ENCODE data around the gene TLCD2. TPM values are rescaled to one million over a fixed set of nuclear protein-coding genes. Genes with fewer than 3 reads are reported as not detected.

Gene TLCD2
- total and polyA plus RNA-seq, 4 donors = 2.7 to 10.0 (median 6.5) TPM

DNA sequence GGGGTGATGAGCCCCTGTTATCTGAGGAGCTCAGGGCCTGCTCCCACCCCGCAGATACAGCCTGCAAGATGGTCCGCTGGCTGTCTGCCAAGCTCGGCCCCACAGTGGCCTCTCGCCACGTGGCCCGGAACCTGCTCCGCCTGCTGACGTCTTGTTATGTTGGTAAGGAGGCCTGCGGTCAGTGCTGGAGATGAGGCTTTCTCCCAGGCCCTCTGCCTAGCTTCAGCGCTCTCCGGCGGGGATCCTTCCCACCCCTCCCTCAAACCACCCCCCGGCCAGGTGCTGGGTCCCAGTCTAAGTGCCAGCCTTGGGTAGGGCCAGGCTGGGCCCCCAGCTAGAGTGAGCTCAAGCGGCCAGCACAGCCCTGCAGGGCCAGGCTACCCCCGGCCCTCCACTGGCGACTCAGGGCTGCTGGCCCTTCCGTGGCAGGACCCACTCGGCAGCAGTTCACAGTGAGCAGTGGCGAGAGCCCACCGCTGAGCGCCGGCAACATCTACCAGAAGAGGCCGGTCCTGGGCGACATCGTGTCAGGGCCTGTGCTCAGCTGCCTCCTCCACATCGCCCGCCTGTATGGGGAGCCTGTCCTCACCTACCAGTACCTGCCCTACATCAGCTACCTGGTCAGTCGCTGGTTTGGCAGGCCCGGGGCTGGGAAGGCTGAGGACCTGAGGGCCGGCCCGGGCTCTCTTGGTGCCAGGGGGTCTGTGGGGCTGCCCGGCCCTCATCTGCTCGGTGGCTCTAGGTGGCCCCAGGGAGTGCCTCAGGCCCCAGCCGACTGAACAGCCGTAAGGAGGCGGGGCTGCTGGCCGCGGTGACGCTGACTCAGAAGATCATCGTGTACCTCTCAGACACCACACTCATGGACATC, 20.4 kb upstream of the TLCD2 start:
- Histone ChIP-seq H3K27me3 (ENCODE audit: control insufficient read depth in 1 of 2, insufficient read depth in 2 of 2, low read length in 1 of 2) (no peaks in the 10 kb centered on the region), H3K36me3 (ENCODE audit: control insufficient read depth in 1 of 2, insufficient read depth in 2 of 2, low read length in 1 of 2) (peaks cover 0 to 1% of the 10 kb centered on the region in 2 donors), H3K4me1 (ENCODE audit: control insufficient read depth in 1 of 2, insufficient read depth in 2 of 2, low read length in 2 of 2) (no peaks in the 10 kb centered on the region), H3K27ac (ENCODE audit: low read depth in 1 of 2, low read length in 2 of 2) (no peak overlapping the region), H3K4me3 (ENCODE audit: low read length in 2 of 2) (no peak overlapping the region), H3K9me3 (ENCODE audit: control insufficient read depth, low read length) (no peaks in the 10 kb centered on the region)
- DNase-seq (peak; percentile 80 to 93), ATAC-seq (ENCODE audit: low FRiP score) (peak; percentile 80)
- WGBS, 2 donors = 86 to 89% methylated on average over 39 to 40 of the region's 40 CpGs
- intact Hi-C loops (cut with DNase I) = no loop called here

DNA sequence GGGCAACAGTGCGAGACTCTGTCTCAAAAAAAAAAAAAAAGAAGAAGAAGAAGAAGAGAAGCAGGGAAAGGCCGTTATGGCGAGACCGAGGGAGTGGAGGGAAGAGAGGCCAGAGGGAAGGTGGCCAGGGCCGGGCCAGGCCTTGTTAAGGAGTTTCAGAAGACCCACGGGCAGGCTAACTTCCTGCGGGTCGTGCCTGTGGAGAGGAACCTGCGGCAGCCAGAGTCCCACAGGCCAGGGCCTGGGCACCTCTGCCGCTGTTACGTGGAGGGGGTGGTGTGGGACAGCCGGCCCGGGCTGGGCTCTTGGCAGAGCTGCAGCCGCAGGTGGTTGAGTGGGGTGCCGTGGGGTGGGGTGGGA, 19.8 kb upstream of the TLCD2 start:
- peaks cover 0 to 1% of the 10 kb centered on the region in 2 donors for H3K36me3 ChIP-seq (ENCODE audit: control insufficient read depth in 1 of 2, insufficient read depth in 2 of 2, low read length in 1 of 2)
- no peak overlapping the region for H3K4me3 ChIP-seq (ENCODE audit: low read length in 2 of 2)
- WGBS, 2 donors = 84 to 88% methylated on average over 15 of the region's 15 CpGs
- peak; percentile 21 for ATAC-seq (ENCODE audit: low FRiP score)
- no peak overlapping the region for H3K27ac ChIP-seq (ENCODE audit: low read depth in 1 of 2, low read length in 2 of 2)
- H3K4me1 ChIP-seq (ENCODE audit: control insufficient read depth in 1 of 2, insufficient read depth in 2 of 2, low read length in 2 of 2) = no peaks in the 10 kb centered on the region
- H3K9me3 ChIP-seq (ENCODE audit: control insufficient read depth, low read length) = no peaks in the 10 kb centered on the region
- no peaks in the 10 kb centered on the region for H3K27me3 ChIP-seq (ENCODE audit: control insufficient read depth in 1 of 2, insufficient read depth in 2 of 2, low read length in 1 of 2)
- intact Hi-C loops (cut with DNase I) = loop anchor here in 1 of 2 donors (10.0 kb wide), 3 partner anchors 105 to 315 kb away; partner anchors contain the start of genes OVCA2 and RPA1
- no peak for DNase-seq

DNA sequence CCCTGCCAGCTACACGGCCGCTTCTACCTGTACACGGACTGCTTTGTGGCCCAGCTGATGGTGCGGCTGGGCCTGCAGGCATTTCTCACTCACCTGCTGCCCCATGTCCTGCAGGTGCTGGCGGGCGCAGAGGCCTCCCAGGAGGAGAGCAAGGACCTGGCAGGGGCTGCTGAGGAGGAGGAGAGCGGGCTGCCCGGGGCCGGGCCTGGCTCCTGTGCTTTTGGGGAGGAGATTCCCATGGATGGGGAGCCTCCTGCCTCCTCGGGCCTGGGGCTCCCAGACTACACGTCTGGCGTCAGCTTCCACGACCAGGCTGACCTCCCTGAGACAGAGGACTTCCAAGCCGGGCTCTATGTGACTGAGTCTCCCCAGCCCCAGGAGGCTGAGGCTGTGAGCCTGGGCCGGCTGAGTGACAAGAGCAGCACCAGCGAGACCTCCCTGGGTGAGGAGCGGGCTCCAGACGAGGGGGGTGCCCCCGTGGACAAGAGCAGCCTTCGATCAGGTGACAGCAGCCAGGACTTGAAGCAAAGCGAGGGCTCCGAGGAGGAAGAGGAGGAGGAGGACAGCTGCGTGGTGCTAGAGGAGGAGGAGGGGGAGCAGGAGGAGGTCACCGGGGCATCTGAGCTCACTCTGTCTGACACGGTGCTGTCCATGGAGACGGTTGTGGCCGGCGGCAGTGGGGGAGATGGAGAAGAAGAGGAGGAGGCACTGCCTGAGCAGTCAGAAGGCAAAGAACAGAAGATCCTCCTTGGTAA, 17.9 kb upstream of the TLCD2 start:
- H3K9me3 ChIP-seq (ENCODE audit: control insufficient read depth, low read length) = no peaks in the 10 kb centered on the region
- H3K4me1 ChIP-seq (ENCODE audit: control insufficient read depth in 1 of 2, insufficient read depth in 2 of 2, low read length in 2 of 2) = no peaks in the 10 kb centered on the region
- WGBS, 2 donors = 88 to 90% methylated on average over 28 of the region's 28 CpGs
- H3K27ac ChIP-seq (ENCODE audit: low read depth in 1 of 2, low read length in 2 of 2) = no peak overlapping the region
- ATAC-seq (ENCODE audit: low FRiP score) = no peak
- DNase-seq = no peak
- H3K27me3 ChIP-seq (ENCODE audit: control insufficient read depth in 1 of 2, insufficient read depth in 2 of 2, low read length in 1 of 2) = no peaks in the 10 kb centered on the region
- peaks cover 0 to 1% of the 10 kb centered on the region in 2 donors for H3K36me3 ChIP-seq (ENCODE audit: control insufficient read depth in 1 of 2, insufficient read depth in 2 of 2, low read length in 1 of 2)
- intact Hi-C loops (cut with DNase I) = loop anchor here in 1 of 2 donors (10.0 kb wide), 3 partner anchors 107 to 317 kb away; partner anchors contain the start of genes OVCA2 and RPA1
- H3K4me3 ChIP-seq (ENCODE audit: low read length in 2 of 2) = no peak overlapping the region

DNA sequence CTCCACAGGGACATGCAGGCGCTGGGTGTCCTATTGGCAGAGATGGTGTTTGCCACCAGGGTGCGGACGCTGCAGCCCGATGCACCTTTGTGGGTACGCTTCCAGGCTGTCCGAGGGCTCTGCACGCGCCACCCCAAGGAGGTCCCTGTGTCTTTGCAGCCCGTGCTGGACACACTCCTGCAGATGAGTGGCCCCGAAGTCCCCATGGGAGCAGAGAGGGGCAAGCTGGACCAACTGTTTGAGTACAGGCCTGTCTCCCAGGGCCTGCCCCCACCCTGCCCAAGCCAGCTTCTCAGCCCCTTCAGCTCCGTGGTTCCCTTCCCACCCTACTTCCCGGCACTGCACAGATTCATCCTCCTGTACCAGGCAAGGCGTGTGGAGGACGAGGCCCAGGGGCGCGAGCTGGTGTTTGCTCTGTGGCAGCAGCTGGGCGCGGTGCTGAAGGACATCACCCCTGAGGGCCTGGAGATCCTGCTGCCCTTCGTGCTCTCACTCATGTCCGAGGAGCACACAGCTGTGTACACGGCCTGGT, 17.1 kb upstream of the TLCD2 start:
- no peaks in the 10 kb centered on the region for H3K4me1 ChIP-seq (ENCODE audit: control insufficient read depth in 1 of 2, insufficient read depth in 2 of 2, low read length in 2 of 2)
- DNase-seq (no peak), ATAC-seq (ENCODE audit: low FRiP score) (no peak)
- H3K9me3 ChIP-seq (ENCODE audit: control insufficient read depth, low read length) = no peaks in the 10 kb centered on the region
- peaks cover 0 to 1% of the 10 kb centered on the region in 2 donors for H3K36me3 ChIP-seq (ENCODE audit: control insufficient read depth in 1 of 2, insufficient read depth in 2 of 2, low read length in 1 of 2)
- H3K27ac ChIP-seq (ENCODE audit: low read depth in 1 of 2, low read length in 2 of 2) = no peak overlapping the region
- H3K4me3 ChIP-seq (ENCODE audit: low read length in 2 of 2) = no peak overlapping the region
- H3K27me3 ChIP-seq (ENCODE audit: control insufficient read depth in 1 of 2, insufficient read depth in 2 of 2, low read length in 1 of 2) = no peaks in the 10 kb centered on the region
- WGBS, 2 donors = 92 to 93% methylated on average over 21 of the region's 21 CpGs
- intact Hi-C loops (cut with DNase I) = loop anchor here in 1 of 2 donors (10.0 kb wide), 3 partner anchors 107 to 317 kb away; partner anchors contain the start of genes OVCA2 and RPA1

- peaks cover 0 to 1% of the 10 kb centered on the region in 2 donors for H3K36me3 ChIP-seq (ENCODE audit: control insufficient read depth in 1 of 2, insufficient read depth in 2 of 2, low read length in 1 of 2)
- H3K4me3 ChIP-seq (ENCODE audit: low read length in 2 of 2) = no peak overlapping the region
- H3K27ac ChIP-seq (ENCODE audit: low read depth in 1 of 2, low read length in 2 of 2) = no peak overlapping the region
- no peaks in the 10 kb centered on the region for H3K27me3 ChIP-seq (ENCODE audit: control insufficient read depth in 1 of 2, insufficient read depth in 2 of 2, low read length in 1 of 2)
- H3K4me1 ChIP-seq (ENCODE audit: control insufficient read depth in 1 of 2, insufficient read depth in 2 of 2, low read length in 2 of 2) = no peaks in the 10 kb centered on the region
- intact Hi-C loops (cut with DNase I) = loop anchor here in 1 of 2 donors (10.0 kb wide), 3 partner anchors 108 to 318 kb away; partner anchors contain the start of genes OVCA2 and RPA1
- no peaks in the 10 kb centered on the region for H3K9me3 ChIP-seq (ENCODE audit: control insufficient read depth, low read length)
- ATAC-seq (ENCODE audit: low FRiP score) (no peak), DNase-seq (peak in 1 of 2 donors; percentile 59)
- 80 to 84% methylated on average over 18 of the region's 18 CpGs for WGBS, 2 donors
These were observed 16.6 kb upstream of the TLCD2 start for GRCh38 chr17:1726626-1727257.

- DNase-seq = peak in 1 of 2 donors; percentile 48
These were observed 15.7 kb upstream of the TLCD2 start for GRCh38 chr17:1725642-1726511.

DNA sequence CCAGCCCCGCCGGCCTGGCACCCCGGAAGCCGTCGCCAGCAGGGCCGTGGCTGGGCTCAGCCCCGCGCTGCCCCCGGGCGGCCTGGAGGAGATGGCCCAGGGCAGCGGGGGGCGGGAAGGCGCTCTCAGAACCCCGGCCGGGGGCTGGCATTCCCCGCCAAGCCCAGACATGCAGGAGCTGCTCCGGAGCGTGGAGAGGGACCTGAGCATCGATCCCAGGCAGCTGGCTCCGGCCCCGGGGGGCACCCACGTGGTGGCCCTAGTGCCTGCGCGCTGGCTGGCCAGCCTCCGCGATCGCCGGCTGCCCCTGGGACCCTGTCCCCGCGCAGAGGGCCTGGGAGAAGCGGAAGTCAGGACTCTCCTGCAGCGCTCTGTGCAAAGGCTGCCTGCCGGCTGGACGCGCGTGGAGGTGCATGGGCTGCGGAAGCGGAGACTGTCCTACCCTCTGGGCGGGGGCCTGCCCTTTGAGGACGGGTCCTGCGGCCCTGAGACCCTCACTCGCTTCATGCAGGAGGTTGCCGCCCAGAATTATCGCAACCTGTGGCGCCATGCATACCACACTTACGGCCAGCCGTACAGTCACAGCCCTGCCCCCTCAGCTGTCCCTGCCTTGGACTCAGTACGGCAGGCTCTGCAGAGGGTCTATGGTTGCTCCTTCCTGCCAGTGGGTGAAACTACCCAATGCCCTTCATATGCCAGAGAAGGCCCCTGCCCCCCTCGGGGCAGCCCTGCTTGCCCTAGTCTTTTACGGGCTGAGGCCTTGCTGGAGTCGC, 14.9 kb upstream of the TLCD2 start:
- DNase-seq (peak in 1 of 2 donors; percentile 71), ATAC-seq (ENCODE audit: low FRiP score) (peak; percentile 8)
- Histone ChIP-seq H3K4me1 (ENCODE audit: control insufficient read depth in 1 of 2, insufficient read depth in 2 of 2, low read length in 2 of 2) (no peaks in the 10 kb centered on the region), H3K27me3 (ENCODE audit: control insufficient read depth in 1 of 2, insufficient read depth in 2 of 2, low read length in 1 of 2) (no peaks in the 10 kb centered on the region), H3K27ac (ENCODE audit: low read depth in 1 of 2, low read length in 2 of 2) (no peak overlapping the region), H3K4me3 (ENCODE audit: low read length in 2 of 2) (peak overlapping the region; percentile 68 to 75), H3K9me3 (ENCODE audit: control insufficient read depth, low read length) (no peaks in the 10 kb centered on the region), H3K36me3 (ENCODE audit: control insufficient read depth in 1 of 2, insufficient read depth in 2 of 2, low read length in 1 of 2) (peaks cover 0 to 1% of the 10 kb centered on the region in 2 donors)
- intact Hi-C loops (cut with DNase I) = loop anchor here (2.0 to 10.0 kb wide), 6 partner anchors 57 to 320 kb away; partner anchors contain the start of genes OVCA2 (in 1 of the 2), RPA1 (in 1 of the 2) and SMYD4 (in 1 of the 2)
- 15 to 16% methylated on average over 45 to 51 of the region's 51 CpGs for WGBS, 2 donors

More at GRCh38 chr17:1725642-1726511, 15.7 kb upstream of the TLCD2 start:
- H3K27me3 ChIP-seq (ENCODE audit: control insufficient read depth in 1 of 2, insufficient read depth in 2 of 2, low read length in 1 of 2) = no peaks in the 10 kb centered on the region
- no peak for ATAC-seq (ENCODE audit: low FRiP score)
- H3K36me3 ChIP-seq (ENCODE audit: control insufficient read depth in 1 of 2, insufficient read depth in 2 of 2, low read length in 1 of 2) = peaks cover 0 to 1% of the 10 kb centered on the region in 2 donors
- H3K9me3 ChIP-seq (ENCODE audit: control insufficient read depth, low read length) = no peaks in the 10 kb centered on the region
- intact Hi-C loops (cut with DNase I) = loop anchor here (2.0 to 10.0 kb wide), 5 partner anchors 103 to 319 kb away; partner anchors contain the start of genes OVCA2 (in 1 of the 2), RPA1 (in 1 of the 2) and SMYD4 (in 1 of the 2)
- H3K27ac ChIP-seq (ENCODE audit: low read depth in 1 of 2, low read length in 2 of 2) = no peak overlapping the region
- H3K4me1 ChIP-seq (ENCODE audit: control insufficient read depth in 1 of 2, insufficient read depth in 2 of 2, low read length in 2 of 2) = no peaks in the 10 kb centered on the region
- no peak overlapping the region for H3K4me3 ChIP-seq (ENCODE audit: low read length in 2 of 2)
- WGBS, 2 donors = 95% methylated on average over 54 of the region's 54 CpGs

Data from aorta (tissue), 5 donors.